Measurements from ENCODE around the gene HMX2. TPM values are rescaled to one million over a fixed set of nuclear protein-coding genes. Genes with fewer than 3 reads are reported as not detected.

HMX2 gene
- total RNA-seq, 1 experiment from 2014 or later = not detected

DNA sequence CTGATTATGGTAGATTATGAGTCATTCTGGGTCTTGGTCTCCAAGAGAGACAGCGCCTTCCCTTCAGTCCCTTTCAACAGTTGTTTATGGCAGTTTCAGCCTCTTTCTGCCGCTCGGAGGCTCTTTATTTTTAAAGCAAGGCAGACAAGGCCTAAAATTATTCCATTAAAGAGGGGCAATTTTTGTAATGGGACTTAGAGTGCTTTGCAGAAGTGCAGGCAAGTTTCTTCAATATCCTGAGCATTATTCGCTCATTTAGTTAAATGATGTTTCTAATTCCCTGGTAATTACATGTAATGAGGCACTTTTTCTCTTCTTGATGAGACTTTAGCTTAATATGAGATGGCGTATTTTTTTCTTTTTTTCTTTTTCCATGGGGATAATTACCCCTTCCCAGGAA, 39.8 kb downstream of the HMX2 start:
- DNase-seq (ENCODE audit: low spot score) = no peak

DNA sequence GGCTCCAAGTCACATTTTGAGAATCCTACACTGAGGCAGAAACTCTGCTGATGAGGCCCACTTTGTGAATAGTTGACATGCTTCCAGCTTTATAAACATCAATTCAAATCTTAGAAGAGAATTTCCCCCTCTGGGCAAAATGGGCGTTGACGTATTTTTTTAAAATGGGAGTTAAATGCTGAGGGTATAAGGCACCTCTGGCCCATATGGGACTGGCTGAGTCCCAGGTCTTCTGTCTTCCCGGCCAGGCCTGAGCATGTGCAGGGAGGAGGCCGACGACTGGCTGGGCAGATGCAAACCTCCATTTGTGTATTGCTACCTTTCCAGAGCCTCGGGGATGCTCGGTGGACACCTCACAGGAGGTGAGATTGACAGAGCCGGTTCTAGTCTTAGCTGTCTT, 44.0 kb downstream of the HMX2 start:
- DNase-seq (ENCODE audit: low spot score) = no peak

GRCh38 chr10:123194056-123194455, 46.1 kb downstream of the HMX2 start:
- no peak for DNase-seq (ENCODE audit: low spot score)

Other genes starting within 250 kb of the HMX2 start
- gene FAM24A, start 237.5 kb upstream of the HMX2 start, total RNA-seq (2014; rRNA removed; shearing (Covaris generic)) = not detected in 2 replicates
- gene C10orf88, start 193.9 kb upstream of the HMX2 start, total RNA-seq (2014; rRNA removed; shearing (Covaris generic)) = 4.1 and 7.1 TPM in 2 replicates
- gene PSTK, start 167.7 kb upstream of the HMX2 start, total RNA-seq (2014; rRNA removed; shearing (Covaris generic)) = 11.8 and 12.7 TPM in 2 replicates
- 1.6 and 1.9 TPM in 2 replicates for gene IKZF5, start 139.3 kb upstream of the HMX2 start, total RNA-seq (2014; rRNA removed; shearing (Covaris generic))
- gene ACADSB, start 139.1 kb upstream of the HMX2 start, total RNA-seq (2014; rRNA removed; shearing (Covaris generic)) = 4.1 and 6.6 TPM in 2 replicates
- 0.45 TPM in 1 of 2 replicates, not detected in the other for gene HMX3, start 12.2 kb upstream of the HMX2 start, total RNA-seq (2014; rRNA removed; shearing (Covaris generic))
- 220 and 223 TPM in 2 replicates for gene BUB3, start 6.3 kb downstream of the HMX2 start, total RNA-seq (2014; rRNA removed; shearing (Covaris generic))

Measured in H4 (cell line).